Measurements from ENCODE around the gene PPP2R2C. TPM values are rescaled to one million over a fixed set of nuclear protein-coding genes. Genes with fewer than 3 reads are reported as not detected.

Gene PPP2R2C
- total and polyA plus RNA-seq, 10 of the 15 experiments (the other 5 are each of a cell fraction or from before 2014, with no cell fraction given) = 0.13 to 0.15 TPM; not detected in 8

DNA sequence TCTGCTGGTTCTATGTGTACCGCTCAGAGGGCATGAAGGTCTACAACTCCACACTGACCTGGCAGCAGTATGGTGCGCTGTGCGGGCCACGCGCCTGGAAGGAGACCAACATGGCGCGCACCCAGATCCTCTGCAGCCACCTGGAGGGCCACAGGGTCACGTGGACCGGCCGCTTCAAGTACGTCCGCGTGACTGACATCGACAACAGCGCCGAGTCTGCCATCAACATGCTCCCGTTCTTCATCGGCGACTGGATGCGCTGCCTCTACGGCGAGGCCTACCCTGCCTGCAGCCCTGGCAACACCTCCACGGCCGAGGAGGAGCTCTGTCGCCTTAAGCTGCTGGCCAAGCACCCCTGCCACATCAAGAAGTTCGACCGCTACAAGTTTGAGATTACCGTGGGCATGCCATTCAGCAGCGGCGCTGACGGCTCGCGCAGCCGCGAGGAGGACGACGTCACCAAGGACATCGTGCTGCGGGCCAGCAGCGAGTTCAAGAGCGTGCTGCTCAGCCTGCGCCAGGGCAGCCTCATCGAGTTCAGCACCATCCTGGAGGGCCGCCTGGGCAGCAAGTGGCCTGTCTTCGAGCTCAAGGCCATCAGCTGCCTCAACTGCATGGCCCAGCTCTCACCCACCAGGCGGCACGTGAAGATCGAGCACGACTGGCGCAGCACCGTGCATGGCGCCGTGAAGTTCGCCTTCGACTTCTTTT lies 170.5 kb downstream of the PPP2R2C start:
- Histone ChIP-seq H3K4me3 (no peak overlapping the region), H3K79me2 (ENCODE audit: control insufficient read depth, insufficient read depth, low read length) (no peaks in the 10 kb centered on the region), H2AFZ (ENCODE audit: control insufficient read depth, low read depth, low read length) (no peak overlapping the region), H4K20me1 (ENCODE audit: control insufficient read depth, insufficient read depth) (no peaks in the 10 kb centered on the region), H3K9ac (ENCODE audit: control insufficient read depth, insufficient read depth, low read length) (no peak overlapping the region), H3K27me3 (replicated peaks in 1 of 2; ENCODE audit: control insufficient read depth in 2 of 2, insufficient read depth in 2 of 2, low read length in 1 of 2) (no peaks in the 10 kb centered on the region; a peak in 1 of 4 replicates), H3K4me2 (ENCODE audit: control insufficient read depth, insufficient read depth) (no peak overlapping the region), H3K27ac (ENCODE audit: control insufficient read depth, insufficient read depth) (no peak overlapping the region), H3K36me3 (ENCODE audit: control insufficient read depth in 2 of 2, insufficient read depth in 2 of 2, low read length in 1 of 2) (no peaks in the 10 kb centered on the region), H3K9me3 (replicated peaks; ENCODE audit: control insufficient read depth, insufficient read depth, low read length) (no peaks in the 10 kb centered on the region), H3K4me1 (ENCODE audit: control insufficient read depth, insufficient read depth, low read length) (no peaks in the 10 kb centered on the region)
- ChIA-PET SMC1A (ENCODE audit: uncharacterized antibody, unreplicated experiment) (no interaction called here), POLR2A (no interaction called here), CTCF (no interaction called here), RAD21 (ENCODE audit: unreplicated experiment) (no interaction called here)
- WGBS (ENCODE audit: insufficient coverage, insufficient replicate concordance, low lambda C conversion rate, missing lambda C conversion rate) = 89% methylated on average over 45 of the region's 55 CpGs
- DNase-seq (ENCODE audit: low read depth, low spot score) (no peak), FAIRE-seq (no peak), ATAC-seq (no peak)
- no TSS peak for BruUV-seq (replicated peaks)
- in situ Hi-C loops (cut with MboI) = no loop called here
- TF ChIP-seq NFYB (IDR thresholded peaks at IDR 0.05; ENCODE audit: insufficient read depth, low read depth, low read length) (no peak), KAT2A (conservative IDR thresholded peaks at IDR 0.05; ENCODE audit: control insufficient read depth, low read depth, low read length) (no peak), ZNF217 (IDR thresholded peaks at IDR 0.05) (no peak), TAF1 (IDR thresholded peaks at IDR 0.05; ENCODE audit: borderline replicate concordance, low read depth, low read length) (no peak), NR2C1 (IDR thresholded peaks at IDR 0.05) (no peak), SMAD5 (IDR thresholded peaks at IDR 0.05; ENCODE audit: low read depth) (no peak), MXI1 (IDR thresholded peaks at IDR 0.05; ENCODE audit: low read depth, low read length) (no peak), POLR2AphosphoS2 (IDR thresholded peaks at IDR 0.05; ENCODE audit: low read depth, low read length) (no peak), FOS (IDR thresholded peaks at IDR 0.05; ENCODE audit: borderline replicate concordance, extremely low read depth, insufficient read length) (no peak), IKZF1 (conservative IDR thresholded peaks at IDR 0.05) (no peak), NFIC (IDR thresholded peaks at IDR 0.05; ENCODE audit: low read depth, low read length) (no peak), CHD2 (IDR thresholded peaks at IDR 0.05; ENCODE audit: borderline replicate concordance, low read depth, low read length) (no peak), NKRF (conservative IDR thresholded peaks at IDR 0.05) (no peak), IRF5 (IDR thresholded peaks at IDR 0.05; ENCODE audit: borderline replicate concordance) (no peak)
- TF ChIP-seq, protein P1, sequence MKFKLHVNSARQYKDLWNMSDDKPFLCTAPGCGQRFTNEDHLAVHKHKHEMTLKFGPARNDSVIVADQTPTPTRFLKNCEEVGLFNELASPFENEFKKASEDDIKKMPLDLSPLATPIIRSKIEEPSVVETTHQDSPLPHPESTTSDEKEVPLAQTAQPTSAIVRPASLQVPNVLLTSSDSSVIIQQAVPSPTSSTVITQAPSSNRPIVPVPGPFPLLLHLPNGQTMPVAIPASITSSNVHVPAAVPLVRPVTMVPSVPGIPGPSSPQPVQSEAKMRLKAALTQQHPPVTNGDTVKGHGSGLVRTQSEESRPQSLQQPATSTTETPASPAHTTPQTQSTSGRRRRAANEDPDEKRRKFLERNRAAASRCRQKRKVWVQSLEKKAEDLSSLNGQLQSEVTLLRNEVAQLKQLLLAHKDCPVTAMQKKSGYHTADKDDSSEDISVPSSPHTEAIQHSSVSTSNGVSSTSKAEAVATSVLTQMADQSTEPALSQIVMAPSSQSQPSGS (IDR thresholded peaks at IDR 0.05; ENCODE audit: low read length) = no peak
- TF ChIP-seq, protein P2, sequence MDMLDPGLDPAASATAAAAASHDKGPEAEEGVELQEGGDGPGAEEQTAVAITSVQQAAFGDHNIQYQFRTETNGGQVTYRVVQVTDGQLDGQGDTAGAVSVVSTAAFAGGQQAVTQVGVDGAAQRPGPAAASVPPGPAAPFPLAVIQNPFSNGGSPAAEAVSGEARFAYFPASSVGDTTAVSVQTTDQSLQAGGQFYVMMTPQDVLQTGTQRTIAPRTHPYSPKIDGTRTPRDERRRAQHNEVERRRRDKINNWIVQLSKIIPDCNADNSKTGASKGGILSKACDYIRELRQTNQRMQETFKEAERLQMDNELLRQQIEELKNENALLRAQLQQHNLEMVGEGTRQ (IDR thresholded peaks at IDR 0.05; ENCODE audit: borderline replicate concordance, low read depth, low read length) = no peak
- intact Hi-C loops (cut with micrococcal nuclease; ENCODE audit: unreplicated experiment) = no loop called here

Measured in GM12878 (cell line).